Ovary (tissue), 9 donors: ENCODE measurements around the gene SSPN. TPM values are rescaled to one million over a fixed set of nuclear protein-coding genes. Genes with fewer than 3 reads are reported as not detected.
"Not testable (repeated sequence)": the region's sequence is repeated elsewhere in the genome, so short reads cannot be mapped to it uniquely, and the experiment has no call there.

Source experiments
- DNase-seq, 5 donors: peaks; one replicate each; pipeline ENCODE4 v3.0.0-alpha.2; 2019 to 2020
- H3K27ac ChIP-seq, 2 donors: fragments of 200-600 bp; one replicate each; pipeline versions ENCODE4 v1.5.1 to v1.8.0; 2019 to 2022
- H3K27me3 ChIP-seq: fragments of 200-600 bp; one replicate; pipeline ENCODE4 v1.8.0; 2022
- H3K36me3 ChIP-seq: fragments of 200-600 bp; sonication (generic); one replicate; pipeline ENCODE4 v1.5.1; 2019
- H3K4me1 ChIP-seq: one replicate; pipeline ENCODE4 v1.8.1; 2013; ENCODE audit warnings: mild to moderate bottlenecking, moderate library complexity; ENCODE audit not compliant: insufficient read depth
- H3K4me3 ChIP-seq: fragments of 200-600 bp; sonication (generic); one replicate; pipeline ENCODE4 v1.5.1; 2017
- H3K9me3 ChIP-seq, 2 donors: fragments of 200-600 bp in 1 of 2; sonication (generic) in 1 of 2; one replicate each; pipeline versions ENCODE4 v1.5.1 to v1.8.1; 2013 to 2019; ENCODE audit warnings: mild to moderate bottlenecking in 1 of 2, moderate library complexity in 1 of 2
- EP300 ChIP-seq: sonication (generic); formaldehyde crosslinking; IDR thresholded peaks from one replicate; pipeline ENCODE4 v1.6.1; 2017; ENCODE audit warnings: antibody characterized with exemption
- POLR2A ChIP-seq: fragments of 450-650 bp; IDR thresholded peaks from one replicate; pipeline ENCODE4 v1.6.1; 2017; ENCODE audit warnings: antibody characterized with exemption, mild to moderate bottlenecking, moderate library complexity
- WGBS, 3 donors: extraction: QIAGEN DNeasy Blood & Tissue Kit in 1 of 3; methylation state at CpG; one replicate each; pipeline versions ENCODE4 v1.1.5 to v1.1.7; 2013 to 2017; 5-methylcytosine and 5-hydroxymethylcytosine counted together
- intact Hi-C, 4 donors: fragments of 100-400 bp; cut with DNase I; formaldehyde crosslinking; loops; one replicate each; pipeline versions ENCODE4 v1.11.0 to v1.15.1; 2022 to 2023
- polyA plus RNA-seq, 2 donors: library from polyadenylated mRNA; stranded (reverse); fragments of 200-250 nt in 1 of 2; fragments of 350-450 nt in 1 of 2; fragmentation: Illumina TruSeq in 1 of 2; extraction: RNeasy Lipid Tissue Mini Kit (QIAGEN cat#74804) in 1 of 2; gene quantifications; one replicate each; pipeline ENCODE4 v1.2.3, GENCODE V29; 2013 to 2014
- total RNA-seq, 7 donors: library from RNA; depleted of rRNA in 2 of 7; stranded (reverse); fragments of >200 nt in 2 of 7; fragmentation: NEBNext Ultra II Directional in 3 of 7; extraction: Animal tissue kit (Norgen Biotek cat#: 25700) in 3 of 7; gene quantifications; one replicate each; pipeline versions ENCODE4 v1.1.0 to v1.2.4, GENCODE V29; 2016 to 2023
- TF ChIP-seq, protein P1 (sequence below), 3 donors: fragments of 450-650 bp in 2 of 3; fragments of 200-600 bp in 1 of 3; IDR thresholded peaks; one replicate each; pipeline versions ENCODE4 v1.5.1 to v1.8.0; 2016 to 2022; ENCODE audit warnings: antibody characterized with exemption in 3 of 3, mild to moderate bottlenecking in 1 of 3
- donor health status: DM: no; HTN: no; CAD: no; lungs with moderate emphysema.
- donor health status: DM: no; HTN: no; CAD: no.
- donor health status: Bipolar disorder and iron deficiency.
- donor health status: DM: yes; HTN: yes; CAD: no.
- donor health status: DM: no; HTN: no; CAD: no.
- donor health status: DM: yes; HTN: yes; CAD: no.

SSPN gene
- total and polyA plus RNA-seq, 9 donors: 17.0 to 68.0 (median 38.2) TPM

DNA sequence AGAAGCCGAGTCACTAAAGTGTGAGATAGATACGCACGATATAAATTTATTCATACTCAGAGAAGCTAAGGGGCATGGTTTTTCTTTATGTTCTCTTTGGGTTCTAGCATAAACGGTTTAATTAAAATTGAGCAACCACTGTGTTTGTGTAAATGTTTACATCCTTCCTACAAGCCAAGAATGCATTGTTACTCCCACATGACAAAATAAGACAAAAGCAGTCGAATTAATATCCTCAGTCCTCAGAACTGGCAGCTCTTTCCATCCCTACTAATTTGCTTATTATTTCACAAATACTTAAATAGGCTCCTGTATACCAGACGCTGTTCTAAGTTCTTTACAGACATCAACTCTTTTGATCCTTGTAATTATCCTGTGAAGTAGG lies 32.0 kb downstream of the SSPN start:
- Histone ChIP-seq H3K4me3 (no peak overlapping the region), H3K36me3 (no peaks in the 10 kb centered on the region), H3K27me3 (no peaks in the 10 kb centered on the region), H3K9me3 (no peaks in the 10 kb centered on the region), H3K4me1 (peaks cover 5% of the 10 kb centered on the region), H3K27ac (no peak overlapping the region)
- WGBS, 3 donors: 48 to 67% (median 60%) methylated on average over 6 of the region's 6 CpGs
- intact Hi-C loops: no loop called here
- DNase-seq: no peak
- TF ChIP-seq, protein P1, sequence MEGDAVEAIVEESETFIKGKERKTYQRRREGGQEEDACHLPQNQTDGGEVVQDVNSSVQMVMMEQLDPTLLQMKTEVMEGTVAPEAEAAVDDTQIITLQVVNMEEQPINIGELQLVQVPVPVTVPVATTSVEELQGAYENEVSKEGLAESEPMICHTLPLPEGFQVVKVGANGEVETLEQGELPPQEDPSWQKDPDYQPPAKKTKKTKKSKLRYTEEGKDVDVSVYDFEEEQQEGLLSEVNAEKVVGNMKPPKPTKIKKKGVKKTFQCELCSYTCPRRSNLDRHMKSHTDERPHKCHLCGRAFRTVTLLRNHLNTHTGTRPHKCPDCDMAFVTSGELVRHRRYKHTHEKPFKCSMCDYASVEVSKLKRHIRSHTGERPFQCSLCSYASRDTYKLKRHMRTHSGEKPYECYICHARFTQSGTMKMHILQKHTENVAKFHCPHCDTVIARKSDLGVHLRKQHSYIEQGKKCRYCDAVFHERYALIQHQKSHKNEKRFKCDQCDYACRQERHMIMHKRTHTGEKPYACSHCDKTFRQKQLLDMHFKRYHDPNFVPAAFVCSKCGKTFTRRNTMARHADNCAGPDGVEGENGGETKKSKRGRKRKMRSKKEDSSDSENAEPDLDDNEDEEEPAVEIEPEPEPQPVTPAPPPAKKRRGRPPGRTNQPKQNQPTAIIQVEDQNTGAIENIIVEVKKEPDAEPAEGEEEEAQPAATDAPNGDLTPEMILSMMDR (IDR thresholded peaks at IDR 0.05): no peak
- no peak for TF ChIP-seq POLR2A
- TF ChIP-seq EP300: no peak

- no peaks in the 10 kb centered on the region for H3K27me3 ChIP-seq
These were observed 34.5 kb downstream of the SSPN start for GRCh38 chr12:26229910-26230309.

GRCh38 chr12:26231470-26231869 lies 36.1 kb downstream of the SSPN start:
- H3K27me3 ChIP-seq: no peaks in the 10 kb centered on the region
- no peak overlapping the region for H3K4me3 ChIP-seq
- H3K9me3 ChIP-seq: no peaks in the 10 kb centered on the region
- no peaks in the 10 kb centered on the region for H3K36me3 ChIP-seq
- WGBS, 3 donors: 56 to 87% (median 75%) methylated on average over 4 of the region's 4 CpGs
- no peak for DNase-seq
- intact Hi-C loops: no loop called here
- H3K4me1 ChIP-seq: peaks cover 5% of the 10 kb centered on the region
- TF ChIP-seq POLR2A: no peak
- TF ChIP-seq, protein P1 (IDR thresholded peaks at IDR 0.05): no peak
- TF ChIP-seq EP300: no peak
- peak overlapping the region in 1 of 2 donors; percentile 31 for H3K27ac ChIP-seq

More at GRCh38 chr12:26229910-26230309, 34.5 kb downstream of the SSPN start:
- 85 to 91% (median 90%) methylated on average over 4 of the region's 4 CpGs for WGBS, 3 donors
- TF ChIP-seq POLR2A: no peak
- TF ChIP-seq, protein P1 (IDR thresholded peaks at IDR 0.05): no peak
- no peak for TF ChIP-seq EP300
- intact Hi-C loops: no loop called here
- peaks cover 6% of the 10 kb centered on the region for H3K4me1 ChIP-seq
- no peak overlapping the region for H3K4me3 ChIP-seq
- no peak overlapping the region for H3K27ac ChIP-seq
- H3K36me3 ChIP-seq: no peaks in the 10 kb centered on the region
- no peaks in the 10 kb centered on the region for H3K9me3 ChIP-seq
- DNase-seq: no peak

DNA sequence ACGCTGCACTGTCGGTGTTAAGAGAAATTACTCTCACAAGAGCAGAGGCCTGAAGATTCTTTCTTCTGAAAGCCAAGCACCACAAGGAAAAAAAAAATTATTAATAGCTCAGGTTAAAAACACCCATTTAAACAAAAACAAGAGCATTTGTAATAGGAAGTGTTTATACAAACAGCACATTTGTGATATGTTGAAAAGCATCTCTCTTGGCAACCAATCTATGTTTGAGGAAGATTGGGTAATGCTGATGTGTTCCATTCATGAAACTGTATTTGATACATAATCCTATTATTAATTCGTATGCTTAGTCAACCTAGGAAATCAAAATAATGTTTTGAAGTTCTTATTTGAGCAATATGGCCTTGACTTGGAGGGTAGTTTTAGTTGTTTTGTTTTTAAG lies 36.5 kb downstream of the SSPN start:
- Histone ChIP-seq H3K27me3 (no peaks in the 10 kb centered on the region), H3K4me1 (peaks cover 4% of the 10 kb centered on the region), H3K9me3 (no peaks in the 10 kb centered on the region), H3K36me3 (no peaks in the 10 kb centered on the region), H3K27ac (peak overlapping the region in 1 of 2 donors; percentile 31), H3K4me3 (no peak overlapping the region)
- intact Hi-C loops: no loop called here
- TF ChIP-seq POLR2A (no peak), EP300 (no peak)
- TF ChIP-seq, protein P1 (IDR thresholded peaks at IDR 0.05): no peak
- DNase-seq: no peak
- 35 to 51% (median 49%) methylated on average over 3 of the region's 3 CpGs for WGBS, 3 donors

DNA sequence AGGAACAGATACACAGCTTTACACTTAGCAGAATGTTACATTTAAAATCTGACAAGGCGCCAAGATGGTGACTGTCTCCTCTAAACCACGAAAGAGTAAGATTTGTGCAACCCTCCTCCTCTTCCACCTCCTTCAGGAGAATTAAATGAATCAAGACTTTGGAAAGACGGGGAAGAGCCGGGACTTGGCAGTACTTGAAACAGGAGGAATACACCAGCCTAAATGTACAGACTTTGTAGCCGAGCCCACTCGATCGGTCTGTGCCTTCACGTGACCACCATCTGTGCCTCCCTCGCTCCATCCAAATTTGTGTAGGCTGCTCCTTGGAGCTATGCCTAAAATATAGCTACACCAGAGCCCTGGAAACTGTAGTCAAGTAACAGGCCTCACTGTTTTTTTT lies 38.3 kb downstream of the SSPN start:
- no peak overlapping the region for H3K27ac ChIP-seq
- WGBS, 3 donors: 47 to 53% (median 48%) methylated on average over 9 of the region's 9 CpGs
- intact Hi-C loops: no loop called here
- no peaks in the 10 kb centered on the region for H3K36me3 ChIP-seq
- no peaks in the 10 kb centered on the region for H3K27me3 ChIP-seq
- peaks cover 4% of the 10 kb centered on the region for H3K4me1 ChIP-seq
- no peaks in the 10 kb centered on the region for H3K9me3 ChIP-seq
- TF ChIP-seq, protein P1 (IDR thresholded peaks at IDR 0.05): no peak
- TF ChIP-seq EP300: no peak
- TF ChIP-seq POLR2A: no peak
- H3K4me3 ChIP-seq: no peak overlapping the region
- no peak for DNase-seq

DNA sequence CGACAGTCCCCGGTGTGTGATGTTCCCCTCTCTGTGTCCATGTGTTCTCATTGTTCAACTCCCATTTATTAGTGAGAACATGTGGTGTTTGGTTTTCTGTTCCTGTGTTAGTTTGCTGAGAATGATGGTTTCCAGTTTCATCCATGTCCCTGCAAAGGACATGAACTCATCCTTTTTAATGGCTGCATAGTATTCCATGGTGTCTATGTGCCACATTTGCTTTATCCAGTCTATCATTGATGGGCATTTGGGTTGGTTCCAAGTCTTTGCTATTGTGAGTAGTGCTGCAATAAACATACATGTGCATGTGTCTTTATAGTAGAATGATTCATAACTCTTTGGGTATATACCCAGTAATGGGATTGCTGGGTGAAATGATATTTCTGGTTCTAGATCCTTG lies 40.1 kb downstream of the SSPN start:
- intact Hi-C loops, DNase-seq, H3K4me1 ChIP-seq, H3K4me3 ChIP-seq, H3K9me3 ChIP-seq, H3K36me3 ChIP-seq, H3K27ac ChIP-seq, H3K27me3 ChIP-seq: not testable (repeated sequence)
- 85 to 100% (median 94%) methylated on average over 2 of the region's 2 CpGs for WGBS, 3 donors
